Umbilical cord (tissue), 2 donors: ENCODE results near the gene ASB15. TPM values are rescaled to one million over a fixed set of nuclear protein-coding genes. Genes with fewer than 3 reads are reported as not detected.
A peak's percentile ranks its signal among the peaks of the same experiment; 100 is the strongest.

Experiments used
- DNase-seq: peaks from one replicate; pipeline ENCODE4 v3.0.0-alpha.2; 2015; ENCODE audit warnings: low spot score
- total RNA-seq: library from RNA; depleted of rRNA; stranded (reverse); fragments of >200 nt; gene quantifications from one replicate; pipeline ENCODE4 v1.2.3, GENCODE V29; 2014; ENCODE audit warnings: low replicate concordance; ENCODE audit not compliant: insufficient read depth

The ASB15 gene
- total RNA-seq, 1 donor from 2014 or later: 0.96 TPM

DNA sequence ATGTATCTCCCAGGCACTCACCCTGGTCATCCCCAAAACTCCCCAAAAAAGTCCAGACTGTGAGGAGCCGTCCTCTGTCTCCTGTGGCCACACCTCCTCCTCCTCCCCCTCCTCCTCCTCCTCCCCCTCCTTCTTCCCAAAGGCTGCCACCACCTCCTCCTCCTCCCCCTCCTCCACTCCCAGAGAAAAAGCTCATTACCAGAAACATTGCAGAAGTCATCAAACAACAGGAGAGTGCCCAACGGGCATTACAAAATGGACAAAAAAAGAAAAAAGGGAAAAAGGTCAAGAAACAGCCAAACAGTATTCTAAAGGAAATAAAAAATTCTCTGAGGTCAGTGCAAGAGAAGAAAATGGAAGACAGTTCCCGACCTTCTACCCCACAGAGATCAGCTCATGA lies 61.1 kb downstream of the ASB15 start:
- DNase-seq: no peak

DNA sequence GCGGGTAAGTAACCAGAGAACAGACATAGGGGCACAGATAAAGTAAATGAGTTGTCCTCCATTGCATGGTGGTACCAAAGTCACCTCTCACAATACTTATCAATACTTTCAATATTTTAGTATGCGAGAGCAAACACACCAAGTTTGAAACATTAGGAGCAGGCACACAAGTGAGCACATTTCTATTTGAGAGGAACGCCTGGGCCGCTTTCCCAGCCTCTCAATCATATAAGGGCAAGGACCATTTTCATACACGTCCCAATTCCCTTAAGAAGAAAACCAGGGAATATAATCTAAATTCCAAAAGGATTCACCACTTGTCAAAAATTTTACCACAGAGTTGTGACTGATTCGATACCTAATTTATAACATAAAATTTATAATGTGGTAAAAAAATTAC lies 61.6 kb downstream of the ASB15 start:
- no peak for DNase-seq

DNA sequence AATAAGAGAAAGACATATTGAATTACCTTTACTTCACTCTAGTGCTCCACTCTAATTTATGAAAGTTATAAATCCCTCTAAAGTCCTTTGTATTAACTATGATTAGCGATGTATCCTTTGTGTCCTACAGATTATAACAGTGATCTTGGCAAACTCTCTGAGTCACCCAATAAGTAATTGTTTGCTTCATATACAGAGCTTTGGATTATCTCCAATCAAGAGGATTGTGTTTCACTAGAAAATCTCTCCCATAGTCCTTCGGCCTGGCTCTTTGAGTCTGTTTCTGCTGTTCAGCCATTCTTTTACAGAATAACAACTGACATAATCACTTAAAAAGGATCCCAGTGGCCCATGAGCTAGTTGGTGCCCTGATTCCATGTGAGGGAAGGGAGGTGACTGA lies 63.5 kb downstream of the ASB15 start:
- no peak for DNase-seq

DNA sequence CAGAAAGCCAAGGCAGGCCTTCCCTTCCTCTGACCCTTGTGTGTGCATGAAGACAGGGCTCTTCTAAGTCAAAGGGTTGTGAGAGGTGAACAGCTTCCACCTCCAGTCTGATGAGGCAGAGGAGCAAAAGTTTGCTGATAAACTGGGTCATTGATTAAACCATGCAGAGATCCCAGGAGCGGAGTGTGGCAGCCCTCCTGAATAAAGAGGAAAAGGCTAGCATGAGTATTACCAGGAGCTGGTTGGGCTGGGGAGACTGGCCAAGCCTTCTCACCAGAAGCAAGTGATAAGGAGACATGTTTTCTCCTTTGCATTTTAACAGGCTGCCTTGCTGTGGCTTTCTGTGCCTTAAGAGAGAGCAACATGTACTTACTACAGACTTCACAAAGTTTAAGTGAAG lies 64.3 kb downstream of the ASB15 start:
- DNase-seq: peak; percentile 39

DNA sequence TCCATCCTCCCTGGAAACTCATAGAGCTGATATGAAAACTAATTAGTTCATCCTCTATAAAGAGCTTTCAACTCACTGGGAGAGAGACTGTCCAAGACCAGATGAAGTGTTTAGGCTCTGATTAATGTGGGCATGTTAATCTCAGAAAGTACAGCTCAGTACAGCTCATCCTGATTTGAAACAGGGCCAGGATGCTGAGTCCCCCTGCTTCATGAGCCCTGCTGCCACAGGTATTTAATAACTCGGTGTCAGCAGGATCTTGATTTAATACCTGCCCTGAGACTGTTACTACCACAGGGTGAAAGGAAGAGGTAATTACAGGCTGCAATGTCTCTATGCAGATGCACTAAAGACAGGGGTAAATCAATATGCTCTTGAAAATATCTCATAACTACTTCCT lies 64.9 kb downstream of the ASB15 start:
- peak; percentile 23 for DNase-seq

DNA sequence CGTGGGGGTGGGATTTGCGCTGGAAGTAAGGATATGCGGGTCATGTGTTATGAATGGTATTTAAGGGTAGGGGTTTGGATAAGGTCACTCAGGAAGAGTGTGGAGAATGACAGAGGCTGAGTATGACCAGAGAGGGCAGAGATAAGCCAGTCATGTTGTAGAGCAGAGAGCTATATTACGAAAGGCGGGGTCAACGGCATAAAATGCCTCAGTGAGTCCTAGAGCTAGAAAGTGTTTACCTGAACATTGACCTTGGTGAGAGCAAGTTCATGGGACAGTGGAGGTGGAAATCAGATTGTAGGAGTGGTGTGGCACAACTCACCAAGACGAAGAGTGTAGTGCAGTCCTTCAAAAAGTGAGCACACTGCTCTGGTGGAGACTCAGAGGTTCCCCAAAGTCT lies 67.9 kb downstream of the ASB15 start:
- DNase-seq: no peak

DNA sequence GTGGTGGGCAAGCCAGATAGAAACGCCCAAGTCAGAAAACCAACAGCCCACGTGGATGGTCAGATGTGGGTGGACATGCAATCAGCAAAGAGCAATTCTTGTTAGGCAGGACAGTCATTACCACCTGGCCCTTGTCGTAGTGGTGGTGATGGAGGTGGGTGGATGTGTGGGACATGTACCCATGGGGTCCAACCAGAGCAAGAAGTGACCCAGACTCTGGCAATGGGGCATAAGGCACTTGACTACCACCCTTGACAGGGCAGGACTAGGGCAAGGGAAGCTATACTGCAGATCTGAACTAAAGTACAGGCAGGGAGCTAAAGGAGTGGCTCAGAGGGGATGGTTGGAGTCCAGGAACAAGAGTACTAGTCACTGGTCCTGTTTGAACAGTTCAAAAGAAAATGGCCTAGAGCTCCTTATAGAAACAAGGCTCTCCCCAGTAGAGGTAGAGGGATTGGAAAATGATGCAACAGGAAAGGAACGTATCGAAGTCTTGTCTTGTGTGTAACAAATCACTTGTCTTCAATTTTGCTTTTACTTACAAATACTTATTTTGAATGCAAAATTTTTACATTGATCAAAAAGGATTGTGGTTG lies 71.6 kb downstream of the ASB15 start:
- no peak for DNase-seq

DNA sequence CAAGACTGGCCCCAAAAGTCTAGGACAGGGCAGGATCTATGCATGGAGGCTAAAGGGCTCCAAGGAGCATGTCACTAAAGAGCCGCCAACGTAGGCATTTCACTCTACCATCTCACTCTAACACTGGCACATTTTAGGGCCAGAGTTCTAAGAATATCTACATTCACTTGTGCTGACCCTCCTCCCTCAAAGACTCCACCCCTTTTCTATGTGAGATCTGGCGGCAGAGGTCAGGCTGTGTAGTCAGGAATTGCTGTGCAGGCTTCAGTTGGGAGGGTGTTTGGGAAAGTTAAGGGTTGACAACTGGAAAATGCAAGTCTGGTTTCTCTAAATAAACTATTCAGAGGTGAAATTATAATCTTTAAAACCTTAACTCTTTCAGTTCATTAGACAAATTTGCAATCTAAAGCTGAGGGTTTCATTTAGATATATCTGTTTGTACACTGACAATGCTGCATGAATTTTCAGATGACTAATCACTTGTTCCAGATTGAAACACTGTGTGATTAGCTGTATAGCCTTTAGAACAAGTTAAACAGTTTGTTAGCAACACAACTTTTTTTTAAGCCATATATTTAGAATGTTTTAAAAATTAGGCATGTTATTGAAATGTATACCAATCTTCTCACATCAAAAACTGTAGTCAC lies 72.3 kb downstream of the ASB15 start:
- no peak for DNase-seq

DNA sequence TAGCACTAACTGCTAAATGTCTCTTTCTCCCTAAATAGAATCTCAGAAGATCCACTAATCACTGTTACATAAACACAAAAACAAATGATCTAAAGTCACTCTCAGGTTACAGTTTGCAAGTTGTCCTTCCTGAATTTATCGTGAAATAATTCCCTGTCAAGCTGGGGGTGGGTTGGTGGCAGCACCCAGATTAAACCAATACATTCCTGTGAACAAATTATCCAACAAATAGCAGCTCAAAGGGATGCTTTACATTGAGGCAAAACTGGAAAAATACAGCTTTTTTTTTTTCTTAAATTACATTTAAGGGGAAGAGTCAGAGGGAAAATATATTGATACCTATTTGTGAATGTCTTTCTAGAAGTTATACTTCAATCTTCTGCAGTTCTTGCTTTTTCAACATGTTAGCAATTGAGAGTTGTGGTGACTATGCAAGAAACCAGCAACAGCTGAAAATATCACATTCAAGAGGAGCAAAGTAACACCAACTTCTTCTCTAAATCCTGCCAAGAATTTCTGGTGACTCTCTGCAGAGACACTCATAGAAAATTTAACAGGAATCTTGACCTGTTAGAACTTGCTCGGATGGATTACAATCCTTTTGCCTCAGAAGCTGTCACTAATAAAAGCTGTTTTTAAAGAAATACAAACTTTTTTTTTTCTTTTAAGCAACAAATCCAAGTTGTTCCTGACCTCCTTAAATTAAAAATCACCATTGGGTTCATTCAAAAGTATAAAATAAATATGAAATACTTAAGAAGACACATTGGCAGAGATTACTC lies 73.0 kb downstream of the ASB15 start:
- DNase-seq: peak; percentile 64

DNA sequence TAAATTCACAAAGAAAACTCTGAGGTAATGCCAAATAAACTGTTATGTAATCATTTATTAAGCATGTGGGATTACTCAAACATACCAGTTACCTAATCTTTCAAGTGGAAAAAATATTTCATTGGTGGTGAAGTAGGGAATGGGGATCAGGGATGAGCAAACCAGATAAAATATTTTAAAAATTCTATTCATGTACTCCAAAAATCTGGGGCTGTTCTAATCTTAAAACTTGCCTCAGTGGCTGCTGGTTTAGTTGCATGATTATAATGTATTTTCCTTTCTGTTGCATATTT lies 73.5 kb downstream of the ASB15 start:
- peak; percentile 66 for DNase-seq

DNA sequence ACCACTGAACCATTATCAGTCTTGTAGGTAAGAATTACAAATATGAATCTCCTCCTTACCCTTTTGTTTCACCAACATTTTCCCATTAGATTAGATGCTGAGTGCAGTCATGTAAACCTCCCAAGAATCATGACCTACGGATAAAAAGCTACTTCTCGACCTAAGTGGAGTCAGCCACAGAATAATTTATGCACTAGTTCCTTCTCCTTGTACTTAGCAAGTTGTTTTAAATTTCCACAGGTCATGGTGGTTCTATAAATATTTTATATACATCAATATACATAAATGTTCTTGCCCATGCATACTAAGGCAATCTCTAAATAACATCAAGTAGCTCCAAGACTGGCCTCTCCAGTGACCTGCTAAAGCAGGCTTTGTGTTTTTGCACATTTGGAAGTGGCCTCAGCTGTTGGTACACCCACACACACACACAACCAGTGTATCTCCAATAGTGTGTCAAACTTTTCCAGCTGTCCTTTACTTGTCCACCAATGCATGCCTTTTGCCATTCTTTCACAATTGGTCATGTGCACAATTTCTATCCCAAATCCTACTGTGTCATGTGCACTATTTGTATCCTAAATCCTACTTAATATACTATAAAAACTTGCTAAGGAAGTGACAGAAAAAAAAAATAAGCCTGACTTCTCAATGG lies 75.6 kb downstream of the ASB15 start:
- DNase-seq: no peak

DNA sequence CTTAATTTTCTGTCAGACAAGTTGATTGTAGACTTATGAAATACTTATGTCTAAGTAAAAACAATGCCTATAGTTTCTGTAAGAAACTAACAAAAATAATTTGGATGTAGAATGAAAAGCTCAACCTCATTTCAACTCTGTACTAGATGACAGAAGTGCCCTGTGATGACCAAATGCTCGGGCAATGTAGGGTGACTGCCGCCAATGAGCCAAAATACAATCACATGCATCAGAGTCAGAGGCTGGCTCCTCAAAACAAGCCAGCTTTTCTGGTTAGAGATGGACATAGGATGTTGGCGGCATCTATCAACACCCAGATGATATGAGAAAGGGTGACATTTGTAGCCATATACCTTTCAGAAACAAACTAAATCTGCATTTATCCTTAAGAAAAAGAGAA lies 78.0 kb downstream of the ASB15 start:
- no peak for DNase-seq

DNA sequence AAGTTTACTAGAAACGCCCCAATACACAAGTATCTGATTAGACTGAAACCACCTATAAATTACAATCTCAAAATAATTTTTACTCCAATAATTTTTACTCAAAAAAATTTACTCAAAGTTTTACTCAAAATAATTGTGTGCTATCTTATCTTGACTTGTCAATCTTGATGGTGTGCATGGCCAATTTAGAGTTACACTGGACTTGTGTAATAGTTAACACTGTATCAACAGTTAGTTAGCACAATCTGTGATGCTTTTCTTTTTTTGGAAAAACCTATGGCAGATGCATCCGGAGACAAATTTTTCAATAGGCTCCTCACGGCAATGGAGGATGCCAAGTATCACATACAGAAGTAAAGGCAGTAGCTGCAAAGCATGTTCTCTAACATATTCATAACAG lies 79.0 kb downstream of the ASB15 start:
- no peak for DNase-seq

DNA sequence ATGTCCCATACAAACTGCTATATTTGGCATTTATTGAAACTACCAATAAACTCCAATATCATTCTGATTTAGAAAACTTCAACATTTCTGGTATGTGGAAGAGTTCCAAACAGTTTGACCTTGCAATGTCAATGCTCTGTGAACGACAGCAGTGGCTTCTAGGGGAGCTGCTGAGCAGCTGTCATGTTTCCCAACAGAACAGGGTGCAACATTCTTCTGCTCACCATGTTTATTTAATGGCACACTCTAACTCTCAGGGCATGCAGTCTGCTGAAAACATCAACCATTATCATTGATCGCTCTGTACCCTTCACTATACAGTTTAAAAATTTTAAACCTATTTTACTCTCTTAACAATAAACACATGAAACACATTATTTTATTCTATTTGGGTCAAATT lies 79.9 kb downstream of the ASB15 start:
- no peak for DNase-seq

DNA sequence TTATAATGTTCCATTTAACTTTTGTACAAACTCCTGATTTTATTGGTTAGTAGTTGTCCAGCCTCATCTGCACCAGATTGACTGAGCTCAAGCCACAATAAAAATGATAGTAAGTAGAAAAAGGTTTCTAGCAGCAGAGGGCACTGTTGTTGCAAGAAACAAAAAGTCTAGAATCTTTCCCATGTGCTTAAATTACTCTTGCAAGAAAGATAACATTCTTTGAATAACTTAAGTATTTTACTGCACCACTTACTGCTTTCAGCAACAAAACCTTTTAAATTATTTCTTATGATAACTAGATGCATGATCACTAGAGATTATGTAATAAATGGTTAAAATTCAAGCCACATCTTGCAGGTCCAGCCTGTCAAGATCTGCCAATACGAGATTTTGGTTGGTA lies 81.1 kb downstream of the ASB15 start:
- DNase-seq: peak; percentile 72

DNA sequence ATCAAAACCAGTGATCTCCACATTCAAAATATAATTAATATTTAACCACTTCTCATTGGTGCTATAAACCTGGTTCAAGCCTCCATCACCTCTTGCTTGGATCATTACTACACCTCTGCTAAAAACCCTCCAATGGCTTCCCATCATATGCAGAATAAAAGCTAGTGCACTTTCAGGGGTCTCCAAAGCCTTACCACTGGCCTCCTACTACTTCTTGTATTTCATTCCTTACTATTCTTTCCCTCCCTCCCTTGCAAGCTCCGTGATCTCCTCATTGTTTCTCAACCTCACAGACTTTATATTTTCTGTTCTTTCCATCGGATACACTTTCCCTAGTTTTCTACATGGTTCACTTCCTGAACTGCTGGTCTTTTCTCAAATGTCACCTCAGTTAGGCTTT lies 85.5 kb downstream of the ASB15 start:
- no peak for DNase-seq

DNA sequence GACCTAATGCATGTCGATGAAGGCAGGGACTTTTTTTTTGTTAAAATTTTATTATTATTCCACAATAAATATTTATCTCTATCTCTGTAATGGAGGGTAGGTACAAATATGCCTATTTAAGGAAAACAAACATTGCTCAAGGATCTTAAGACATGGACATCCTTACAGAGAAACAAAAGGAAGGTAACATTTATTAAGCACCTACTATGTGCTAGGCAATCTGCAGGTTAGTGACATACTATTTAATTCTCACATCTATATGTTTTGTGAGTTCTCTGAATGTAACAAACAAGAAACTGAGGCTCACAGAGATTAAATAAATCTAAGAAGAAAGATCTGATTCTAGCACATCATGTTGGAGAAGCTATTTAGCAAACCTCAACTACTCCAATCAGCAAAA lies 86.1 kb downstream of the ASB15 start:
- no peak for DNase-seq

Other genes with a start within 250 kb of the ASB15 start
- 2.6 TPM for gene IQUB, start 67.2 kb upstream of the ASB15 start, total RNA-seq
- 74.2 TPM for gene NDUFA5, start 44.0 kb upstream of the ASB15 start, total RNA-seq
- 1.4 TPM for gene LMOD2, start 54.0 kb downstream of the ASB15 start, total RNA-seq
- 21.4 TPM for gene WASL, start 147.2 kb downstream of the ASB15 start, total RNA-seq
- 2.6 TPM for gene HYAL4, start 243.3 kb downstream of the ASB15 start, total RNA-seq